Choroid plexus epithelial cell (primary cell): Measurements from ENCODE around the gene SYNGAP1.

Source experiments
- DNase-seq: peaks from one replicate; pipeline ENCODE4 v3.0.0-alpha.2; 2010; ENCODE audit warnings: low read depth
- H3K4me3 ChIP-seq: 2 replicates; pipeline ENCODE4 v1.5.1; 2011; ENCODE audit warnings: low read depth, mild to moderate bottlenecking, control low read depth, low read length, moderate library complexity
- CTCF ChIP-seq: conservative IDR thresholded peaks from 2 replicates; pipeline ENCODE4 v1.5.1; 2011; ENCODE audit warnings: low read depth, mild to moderate bottlenecking, control low read depth, inconsistent platforms, low read length, moderate library complexity

SYNGAP1 gene

GRCh38 chr6:33502486-33502885, 82.6 kb downstream of the SYNGAP1 start:
- no peak for TF ChIP-seq CTCF
- no peak overlapping the region for H3K4me3 ChIP-seq
- no peak for DNase-seq

DNA sequence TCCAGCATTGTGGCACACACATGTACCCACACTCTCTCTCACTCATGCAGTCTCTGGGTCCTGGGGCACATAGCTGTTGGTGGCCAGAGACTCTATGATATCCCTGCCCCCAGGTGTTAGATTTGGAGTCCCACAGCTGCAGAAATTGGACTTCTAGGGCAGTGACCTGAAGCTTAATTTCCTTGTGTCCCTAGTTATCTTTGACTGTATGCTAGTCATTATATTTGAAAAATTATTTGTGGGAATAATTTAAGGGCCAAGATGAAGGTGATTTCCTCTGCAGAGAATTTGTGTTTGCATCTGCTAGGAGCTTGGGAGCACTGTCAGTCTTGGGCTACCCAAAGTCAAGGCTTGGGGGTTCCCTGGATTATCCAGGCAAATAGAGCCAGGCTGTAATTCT, 84.6 kb downstream of the SYNGAP1 start:
- TF ChIP-seq CTCF: no peak
- no peak overlapping the region for H3K4me3 ChIP-seq

More for the DNA sequence above, 84.6 kb downstream of the SYNGAP1 start:
- no peak for DNase-seq
